ENCODE measurements around the gene RPS16.

- TF ChIP-seq CTCF (IDR thresholded peaks at IDR 0.05) (peak; percentile 52 to 82 (median 60)), POLR2A (IDR thresholded peaks at IDR 0.05) (no peak)
These were observed 38.4 kb upstream of the RPS16 start for GRCh38 chr19:39474139-39474620.
